ENCODE results near the gene IL1RAPL2. TPM values are rescaled to one million over a fixed set of nuclear protein-coding genes. Genes with fewer than 3 reads are reported as not detected.

IL1RAPL2 gene
- total and polyA plus RNA-seq, 10 of the 15 experiments (the other 5 are each of a cell fraction or from before 2014, with no cell fraction given): 0.19 TPM; not detected in 9

GRCh38 chrX:105167233-105167632, 601.2 kb downstream of the IL1RAPL2 start (continued):
- no peak for TF ChIP-seq PRDM15 (CRISPR knock-in tag; IDR thresholded peaks at IDR 0.05)
- no peak for TF ChIP-seq ZNF622 (IDR thresholded peaks at IDR 0.05)

- H3K4me2 ChIP-seq (ENCODE audit: control insufficient read depth, insufficient read depth): no peak overlapping the region
- H2AFZ ChIP-seq (ENCODE audit: control insufficient read depth, low read depth, low read length): no peak overlapping the region
- no peaks in the 10 kb centered on the region for H3K9me3 ChIP-seq (replicated peaks; ENCODE audit: control insufficient read depth, insufficient read depth, low read length)
- no peak for ATAC-seq
- 5% methylated on average over 2 of the region's 2 CpGs for WGBS (ENCODE audit: insufficient coverage, insufficient replicate concordance, low lambda C conversion rate, missing lambda C conversion rate)
- ChIA-PET POLR2A (no interaction called here), CTCF (interaction anchor here (0.9 kb wide), 1 partner anchor 22 kb away, joined by 4 read pairs; no protein-coding TSS in a partner anchor), RAD21 (ENCODE audit: unreplicated experiment) (no interaction called here), SMC1A (ENCODE audit: uncharacterized antibody, unreplicated experiment) (no interaction called here)
- H3K4me3 ChIP-seq: no peak overlapping the region
- no peak overlapping the region for H3K9ac ChIP-seq (ENCODE audit: control insufficient read depth, insufficient read depth, low read length)
- no peaks in the 10 kb centered on the region for H3K27me3 ChIP-seq (replicated peaks in 1 of 2; ENCODE audit: control insufficient read depth in 2 of 2, insufficient read depth in 2 of 2, low read length in 1 of 2)
- BruUV-seq (replicated peaks): no TSS peak
- intact Hi-C loops (cut with micrococcal nuclease; ENCODE audit: unreplicated experiment): no loop called here
- H3K4me1 ChIP-seq (ENCODE audit: control insufficient read depth, insufficient read depth, low read length): no peaks in the 10 kb centered on the region
- H3K27ac ChIP-seq (ENCODE audit: control insufficient read depth, insufficient read depth): no peak overlapping the region
- H3K36me3 ChIP-seq (ENCODE audit: control insufficient read depth in 2 of 2, insufficient read depth in 2 of 2, low read length in 1 of 2): no peaks in the 10 kb centered on the region
- no peak for TF ChIP-seq WRNIP1 (IDR thresholded peaks at IDR 0.05; ENCODE audit: borderline replicate concordance, low read depth, low read length)
- in situ Hi-C loops (cut with MboI): no loop called here
- H4K20me1 ChIP-seq (ENCODE audit: control insufficient read depth, insufficient read depth): no peaks in the 10 kb centered on the region
- DNase-seq (ENCODE audit: low read depth, low spot score): no peak
- FAIRE-seq: no peak
- no peaks in the 10 kb centered on the region for H3K79me2 ChIP-seq (ENCODE audit: control insufficient read depth, insufficient read depth, low read length)
Observed at GRCh38 chrX:105168577-105168976, 602.6 kb downstream of the IL1RAPL2 start.
